ENCODE data around the gene KLF12. TPM values are rescaled to one million over a fixed set of nuclear protein-coding genes. Genes with fewer than 3 reads are reported as not detected.

Gene KLF12
- total RNA-seq, 1 donor from 2014 or later = 25.3 TPM

DNA sequence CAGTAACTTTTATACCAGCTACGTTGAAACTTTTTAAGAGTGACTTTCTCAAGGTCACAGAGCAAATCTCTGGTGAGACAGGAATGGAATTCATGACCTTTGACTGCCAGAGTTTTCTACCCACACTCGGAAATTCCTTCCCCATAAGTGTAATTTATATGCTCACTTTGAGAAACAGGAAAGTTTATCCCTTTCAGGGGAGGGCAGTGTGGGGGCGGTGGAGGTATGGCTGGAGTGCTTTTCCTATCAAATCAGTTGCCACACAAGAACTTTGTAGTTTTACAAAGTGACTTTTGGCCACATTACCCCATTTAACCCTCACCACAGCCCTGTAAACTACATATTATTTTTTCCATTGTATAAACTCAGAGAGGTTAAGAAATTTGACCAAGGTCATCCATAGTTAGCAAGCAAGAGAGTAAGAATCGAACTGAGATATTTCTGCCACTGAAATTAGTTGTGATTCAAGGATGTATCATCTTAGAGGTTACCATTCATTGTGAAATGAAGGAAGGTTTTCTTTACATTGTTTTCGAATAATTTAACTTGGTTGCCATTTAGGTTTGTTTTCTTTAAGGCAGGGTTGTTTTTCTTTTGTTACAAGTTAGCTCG lies 5.9 kb downstream of the KLF12 start:
- peaks cover 21% of the 10 kb centered on the region for H4K20me1 ChIP-seq (ENCODE audit: insufficient read depth, low read length)
- H3K79me2 ChIP-seq (ENCODE audit: insufficient read depth, low read length) = peaks cover 98% of the 10 kb centered on the region
- H3K4me3 ChIP-seq (ENCODE audit: insufficient read depth, low read depth, low read length) = no peak overlapping the region
- H3K4me2 ChIP-seq (ENCODE audit: low read length) = peak overlapping the region; percentile 77
- Mint-ChIP-seq H3K4me1 (ENCODE audit: low read depth, unreplicated experiment) (peaks cover 46% of the 10 kb centered on the region), H3K9me3 (ENCODE audit: unreplicated experiment) (no peaks in the 10 kb centered on the region), H3K4me3 (ENCODE audit: unreplicated experiment) (peak overlapping the region; percentile 42), H3K36me3 (ENCODE audit: low read depth, unreplicated experiment) (peaks cover 1% of the 10 kb centered on the region), H3K27me3 (ENCODE audit: low read depth, unreplicated experiment) (no peaks in the 10 kb centered on the region), H3K27ac (ENCODE audit: unreplicated experiment) (peak overlapping the region; percentile 95)
- no peaks in the 10 kb centered on the region for H3K27me3 ChIP-seq (ENCODE audit: insufficient read depth, low read length)
- TF ChIP-seq EZH2 (IDR thresholded peaks at IDR 0.05; ENCODE audit: insufficient read depth, low read length) = no peak
- TF ChIP-seq, protein P1, sequence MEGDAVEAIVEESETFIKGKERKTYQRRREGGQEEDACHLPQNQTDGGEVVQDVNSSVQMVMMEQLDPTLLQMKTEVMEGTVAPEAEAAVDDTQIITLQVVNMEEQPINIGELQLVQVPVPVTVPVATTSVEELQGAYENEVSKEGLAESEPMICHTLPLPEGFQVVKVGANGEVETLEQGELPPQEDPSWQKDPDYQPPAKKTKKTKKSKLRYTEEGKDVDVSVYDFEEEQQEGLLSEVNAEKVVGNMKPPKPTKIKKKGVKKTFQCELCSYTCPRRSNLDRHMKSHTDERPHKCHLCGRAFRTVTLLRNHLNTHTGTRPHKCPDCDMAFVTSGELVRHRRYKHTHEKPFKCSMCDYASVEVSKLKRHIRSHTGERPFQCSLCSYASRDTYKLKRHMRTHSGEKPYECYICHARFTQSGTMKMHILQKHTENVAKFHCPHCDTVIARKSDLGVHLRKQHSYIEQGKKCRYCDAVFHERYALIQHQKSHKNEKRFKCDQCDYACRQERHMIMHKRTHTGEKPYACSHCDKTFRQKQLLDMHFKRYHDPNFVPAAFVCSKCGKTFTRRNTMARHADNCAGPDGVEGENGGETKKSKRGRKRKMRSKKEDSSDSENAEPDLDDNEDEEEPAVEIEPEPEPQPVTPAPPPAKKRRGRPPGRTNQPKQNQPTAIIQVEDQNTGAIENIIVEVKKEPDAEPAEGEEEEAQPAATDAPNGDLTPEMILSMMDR (IDR thresholded peaks at IDR 0.05; ENCODE audit: insufficient read depth, low read depth, low read length) = no peak
- H3K36me3 ChIP-seq (ENCODE audit: insufficient read depth, low read length) = no peaks in the 10 kb centered on the region
- H2AFZ ChIP-seq (ENCODE audit: low read depth, low read length) = no peak overlapping the region
- no peaks in the 10 kb centered on the region for H3K9me3 ChIP-seq (ENCODE audit: insufficient read depth, low read depth, low read length)
- peak overlapping the region; percentile 55 for H3K27ac ChIP-seq (ENCODE audit: low read depth, low read length)
- DNase-seq (ENCODE audit: low read depth) (peak; percentile 85), FAIRE-seq (peak; percentile 59)
- H3K4me1 ChIP-seq (ENCODE audit: insufficient read depth, low read length) = peaks cover 26% of the 10 kb centered on the region
- peak overlapping the region; percentile 32 for H3K9ac ChIP-seq (ENCODE audit: low read length)

DNA sequence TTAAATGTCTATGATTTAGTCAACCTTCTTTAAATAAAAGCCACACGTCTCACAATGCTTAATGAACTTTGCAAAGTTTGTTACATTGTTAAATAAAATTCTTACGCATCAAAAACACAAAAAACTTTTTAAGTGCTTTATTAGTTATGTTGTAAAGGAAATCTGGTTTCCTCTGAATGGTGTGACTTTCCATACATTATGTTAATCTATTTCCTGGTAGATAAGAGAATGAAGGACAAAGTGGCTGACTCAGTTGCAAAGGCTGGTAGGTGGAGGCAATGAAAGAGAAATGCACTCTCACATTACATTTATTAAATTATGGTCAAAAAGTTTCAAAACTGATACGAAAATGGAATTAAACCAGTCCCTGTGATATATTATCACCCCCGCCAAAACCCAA lies 15.9 kb downstream of the KLF12 start:
- H3K9ac ChIP-seq (ENCODE audit: low read length) = no peak overlapping the region
- H3K9me3 ChIP-seq (ENCODE audit: insufficient read depth, low read depth, low read length) = no peaks in the 10 kb centered on the region
- no peaks in the 10 kb centered on the region for H3K27me3 ChIP-seq (ENCODE audit: insufficient read depth, low read length)
- peaks cover 20% of the 10 kb centered on the region for H3K4me1 Mint-ChIP-seq (ENCODE audit: low read depth, unreplicated experiment)
- H3K9me3 Mint-ChIP-seq (ENCODE audit: unreplicated experiment) = peaks cover 9% of the 10 kb centered on the region
- no peaks in the 10 kb centered on the region for H3K27me3 Mint-ChIP-seq (ENCODE audit: low read depth, unreplicated experiment)
- no peaks in the 10 kb centered on the region for H3K36me3 ChIP-seq (ENCODE audit: insufficient read depth, low read length)
- H4K20me1 ChIP-seq (ENCODE audit: insufficient read depth, low read length) = peaks cover 7% of the 10 kb centered on the region
- peaks cover 18% of the 10 kb centered on the region for H3K4me1 ChIP-seq (ENCODE audit: insufficient read depth, low read length)
- no peak overlapping the region for H2AFZ ChIP-seq (ENCODE audit: low read depth, low read length)
- H3K79me2 ChIP-seq (ENCODE audit: insufficient read depth, low read length) = peaks cover 91% of the 10 kb centered on the region
- DNase-seq (ENCODE audit: low read depth) = no peak
- TF ChIP-seq, protein P1 (IDR thresholded peaks at IDR 0.05; ENCODE audit: insufficient read depth, low read depth, low read length) = no peak
- no peak for TF ChIP-seq EZH2 (IDR thresholded peaks at IDR 0.05; ENCODE audit: insufficient read depth, low read length)
- H3K4me3 Mint-ChIP-seq (ENCODE audit: unreplicated experiment) = no peak overlapping the region
- no peak for FAIRE-seq
- peaks cover 11% of the 10 kb centered on the region for H3K36me3 Mint-ChIP-seq (ENCODE audit: low read depth, unreplicated experiment)
- no peak overlapping the region for H3K27ac Mint-ChIP-seq (ENCODE audit: unreplicated experiment)
- H3K4me2 ChIP-seq (ENCODE audit: low read length) = no peak overlapping the region
- no peak overlapping the region for H3K4me3 ChIP-seq (ENCODE audit: insufficient read depth, low read depth, low read length)
- no peak overlapping the region for H3K27ac ChIP-seq (ENCODE audit: low read depth, low read length)

DNA sequence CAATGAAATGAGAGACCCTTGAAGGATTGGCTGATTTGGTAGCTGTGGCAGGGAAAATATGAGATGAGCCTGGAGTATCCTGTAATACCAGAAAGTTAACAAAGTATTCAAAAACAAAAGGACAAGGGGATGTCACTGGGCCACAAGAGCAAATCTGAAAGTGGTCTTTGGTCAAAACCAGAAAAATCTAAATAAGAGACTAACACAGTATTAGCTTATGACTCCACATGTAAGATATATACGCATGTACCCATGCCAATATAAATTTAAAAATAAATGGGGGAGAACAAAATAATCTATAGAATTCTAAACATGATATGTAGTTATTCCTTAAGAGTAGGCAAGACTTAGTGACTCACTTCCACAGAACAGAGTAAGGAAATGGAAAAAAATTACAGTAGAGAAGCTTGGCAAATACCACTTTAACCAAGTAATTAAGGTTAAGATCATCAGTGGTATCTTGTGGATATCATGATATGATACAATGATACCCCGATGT lies 16.9 kb downstream of the KLF12 start:
- no peak overlapping the region for H3K27ac Mint-ChIP-seq (ENCODE audit: unreplicated experiment)
- Histone ChIP-seq H3K9me3 (ENCODE audit: insufficient read depth, low read depth, low read length) (no peaks in the 10 kb centered on the region), H3K27ac (ENCODE audit: low read depth, low read length) (no peak overlapping the region), H3K27me3 (ENCODE audit: insufficient read depth, low read length) (no peaks in the 10 kb centered on the region), H3K4me2 (ENCODE audit: low read length) (no peak overlapping the region), H2AFZ (ENCODE audit: low read depth, low read length) (no peak overlapping the region), H3K36me3 (ENCODE audit: insufficient read depth, low read length) (no peaks in the 10 kb centered on the region), H3K79me2 (ENCODE audit: insufficient read depth, low read length) (peaks cover 91% of the 10 kb centered on the region), H3K4me3 (ENCODE audit: insufficient read depth, low read depth, low read length) (no peak overlapping the region), H3K9ac (ENCODE audit: low read length) (no peak overlapping the region), H4K20me1 (ENCODE audit: insufficient read depth, low read length) (peaks cover 11% of the 10 kb centered on the region), H3K4me1 (ENCODE audit: insufficient read depth, low read length) (peaks cover 20% of the 10 kb centered on the region)
- H3K4me1 Mint-ChIP-seq (ENCODE audit: low read depth, unreplicated experiment) = peaks cover 22% of the 10 kb centered on the region
- TF ChIP-seq, protein P1 (IDR thresholded peaks at IDR 0.05; ENCODE audit: insufficient read depth, low read depth, low read length) = no peak
- no peak for TF ChIP-seq EZH2 (IDR thresholded peaks at IDR 0.05; ENCODE audit: insufficient read depth, low read length)
- FAIRE-seq (peak; percentile 23), DNase-seq (ENCODE audit: low read depth) (no peak)
- no peaks in the 10 kb centered on the region for H3K27me3 Mint-ChIP-seq (ENCODE audit: low read depth, unreplicated experiment)
- no peak overlapping the region for H3K4me3 Mint-ChIP-seq (ENCODE audit: unreplicated experiment)
- peaks cover 9% of the 10 kb centered on the region for H3K9me3 Mint-ChIP-seq (ENCODE audit: unreplicated experiment)
- H3K36me3 Mint-ChIP-seq (ENCODE audit: low read depth, unreplicated experiment) = peaks cover 11% of the 10 kb centered on the region
